A549 (cell line): ENCODE measurements around the gene HLA-DOB.

Experiments
- EP300 ChIP-seq, 2 experiments: fragments of >200 bp; sonication (Bioruptor Twin); formaldehyde crosslinking; IDR thresholded peaks; 2 replicates in 1 of 2; 3 replicates in 1 of 2; pipeline ENCODE4 v1.6.1; 2016 to 2017
- TF ChIP-seq, protein P1 (sequence below): fragments of >200 bp; sonication (Bioruptor Twin); formaldehyde crosslinking; IDR thresholded peaks from 3 replicates; pipeline ENCODE4 v1.5.1; 2016

- TF ChIP-seq, protein P1, sequence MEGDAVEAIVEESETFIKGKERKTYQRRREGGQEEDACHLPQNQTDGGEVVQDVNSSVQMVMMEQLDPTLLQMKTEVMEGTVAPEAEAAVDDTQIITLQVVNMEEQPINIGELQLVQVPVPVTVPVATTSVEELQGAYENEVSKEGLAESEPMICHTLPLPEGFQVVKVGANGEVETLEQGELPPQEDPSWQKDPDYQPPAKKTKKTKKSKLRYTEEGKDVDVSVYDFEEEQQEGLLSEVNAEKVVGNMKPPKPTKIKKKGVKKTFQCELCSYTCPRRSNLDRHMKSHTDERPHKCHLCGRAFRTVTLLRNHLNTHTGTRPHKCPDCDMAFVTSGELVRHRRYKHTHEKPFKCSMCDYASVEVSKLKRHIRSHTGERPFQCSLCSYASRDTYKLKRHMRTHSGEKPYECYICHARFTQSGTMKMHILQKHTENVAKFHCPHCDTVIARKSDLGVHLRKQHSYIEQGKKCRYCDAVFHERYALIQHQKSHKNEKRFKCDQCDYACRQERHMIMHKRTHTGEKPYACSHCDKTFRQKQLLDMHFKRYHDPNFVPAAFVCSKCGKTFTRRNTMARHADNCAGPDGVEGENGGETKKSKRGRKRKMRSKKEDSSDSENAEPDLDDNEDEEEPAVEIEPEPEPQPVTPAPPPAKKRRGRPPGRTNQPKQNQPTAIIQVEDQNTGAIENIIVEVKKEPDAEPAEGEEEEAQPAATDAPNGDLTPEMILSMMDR, result no peak
- no peak for TF ChIP-seq EP300 (IDR thresholded peaks at IDR 0.05)
Observed at GRCh38 chr6:32842690-32843089, 25.9 kb upstream of the HLA-DOB start.
